ENCODE results near the gene PDIK1L. TPM values are rescaled to one million over a fixed set of nuclear protein-coding genes. Genes with fewer than 3 reads are reported as not detected.

Gene PDIK1L
- total and polyA plus RNA-seq, 9 of the 15 experiments (the other 6 are each of a cell fraction or from before 2014, with no cell fraction given) = 12.8 to 30.2 (median 21.5) TPM

- TF ChIP-seq, protein P1, sequence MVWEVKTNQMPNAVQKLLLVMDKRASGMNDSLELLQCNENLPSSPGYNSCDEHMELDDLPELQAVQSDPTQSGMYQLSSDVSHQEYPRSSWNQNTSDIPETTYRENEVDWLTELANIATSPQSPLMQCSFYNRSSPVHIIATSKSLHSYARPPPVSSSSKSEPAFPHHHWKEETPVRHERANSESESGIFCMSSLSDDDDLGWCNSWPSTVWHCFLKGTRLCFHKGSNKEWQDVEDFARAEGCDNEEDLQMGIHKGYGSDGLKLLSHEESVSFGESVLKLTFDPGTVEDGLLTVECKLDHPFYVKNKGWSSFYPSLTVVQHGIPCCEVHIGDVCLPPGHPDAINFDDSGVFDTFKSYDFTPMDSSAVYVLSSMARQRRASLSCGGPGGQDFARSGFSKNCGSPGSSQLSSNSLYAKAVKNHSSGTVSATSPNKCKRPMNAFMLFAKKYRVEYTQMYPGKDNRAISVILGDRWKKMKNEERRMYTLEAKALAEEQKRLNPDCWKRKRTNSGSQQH (CRISPR knock-in tag; IDR thresholded peaks at IDR 0.05) = peak; percentile 87; the same call in 1 of the 2 replicates
- TF ChIP-seq ZBTB40 (IDR thresholded peaks at IDR 0.05) (no peak; the same call in 1 of the 2 replicates), ZBTB40 (CRISPR knock-in tag; IDR thresholded peaks at IDR 0.05) (no peak), SMAD3 (CRISPR knock-in tag; conservative IDR thresholded peaks at IDR 0.05) (0 out of 2 replicates have a peak, but pooled peaks have one; percentile 35), NFRKB (IDR thresholded peaks at IDR 0.05; ENCODE audit: low read depth) (peak; percentile 89; the same call in 1 of the 2 replicates), SMARCE1 (IDR thresholded peaks at IDR 0.05) (peak; percentile 20; the same call in 1 of the 2 replicates), MAFF (IDR thresholded peaks at IDR 0.05; ENCODE audit: low read length) (no peak), ZEB2 (IDR thresholded peaks at IDR 0.05) (peak; percentile 48; the same call in 1 of the 2 replicates), MEIS2 (IDR thresholded peaks at IDR 0.05; ENCODE audit: partially characterized antibody) (peak; percentile 29), C11orf30 (IDR thresholded peaks at IDR 0.05; ENCODE audit: low read depth) (peak; percentile 62), RNF219 (CRISPR knock-in tag; IDR thresholded peaks at IDR 0.05) (no peak), ID3 (CRISPR knock-in tag; IDR thresholded peaks at IDR 0.05) (no peak), ID3 (tag; IDR thresholded peaks at IDR 0.05) (peak; percentile 27; the same call in 1 of the 2 replicates), BRCA1 (IDR thresholded peaks at IDR 0.05) (no peak), BRCA1 (CRISPR knock-in tag; IDR thresholded peaks at IDR 0.05) (0 out of 2 replicates have a peak, but pooled peaks have one; percentile 64)
Observed at GRCh38 chr1:26111530-26112406, at the start of gene PDIK1L (continued).
